GM12874 (cell line): ENCODE results near the gene ANKRD39.

Source experiments
- TF ChIP-seq, protein P1 (sequence below): IDR thresholded peaks from 2 replicates; pipeline ENCODE4 v1.5.1; 2011; ENCODE audit warnings: low read depth, mild to moderate bottlenecking, control low read depth, low read length, moderate library complexity; ENCODE audit not compliant: insufficient read depth

Gene ANKRD39

DNA sequence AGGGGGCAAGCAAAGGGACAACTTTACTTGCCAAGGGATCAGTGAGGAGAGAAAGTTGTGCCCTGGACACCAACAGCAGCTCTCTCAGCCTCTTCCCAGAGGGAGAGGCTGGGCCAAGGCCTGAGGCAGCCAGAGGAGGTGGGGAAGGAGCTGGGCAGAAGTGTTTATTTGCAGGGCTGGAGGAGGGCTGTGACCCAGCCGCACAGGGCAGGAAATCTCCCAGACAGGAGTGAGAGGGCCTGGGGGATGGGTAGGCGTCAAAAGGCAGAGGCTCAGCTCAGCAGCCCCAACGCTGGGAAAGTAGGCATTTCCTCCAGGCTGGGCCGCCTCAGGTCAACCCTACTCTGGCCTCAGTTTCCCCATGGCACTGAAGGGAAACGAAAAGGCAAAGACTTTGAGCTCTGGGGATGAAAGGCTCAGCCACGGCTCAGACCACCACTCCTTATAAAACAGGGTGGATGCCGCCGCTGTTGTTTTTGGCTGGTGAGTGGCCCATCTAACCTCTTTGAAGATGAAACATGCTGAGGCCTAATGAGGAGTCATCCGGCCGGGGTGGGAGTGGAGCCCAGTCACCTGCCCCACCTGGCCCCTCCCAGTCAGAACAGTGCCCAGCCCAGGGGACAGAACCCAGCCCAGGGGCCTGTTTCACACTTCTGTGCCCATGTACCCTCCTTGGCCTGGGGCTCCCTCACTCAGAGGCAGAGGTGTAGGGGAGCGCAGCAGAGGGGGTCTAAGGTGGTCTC is 33.9 kb upstream of the ANKRD39 start:
- TF ChIP-seq, protein P1, sequence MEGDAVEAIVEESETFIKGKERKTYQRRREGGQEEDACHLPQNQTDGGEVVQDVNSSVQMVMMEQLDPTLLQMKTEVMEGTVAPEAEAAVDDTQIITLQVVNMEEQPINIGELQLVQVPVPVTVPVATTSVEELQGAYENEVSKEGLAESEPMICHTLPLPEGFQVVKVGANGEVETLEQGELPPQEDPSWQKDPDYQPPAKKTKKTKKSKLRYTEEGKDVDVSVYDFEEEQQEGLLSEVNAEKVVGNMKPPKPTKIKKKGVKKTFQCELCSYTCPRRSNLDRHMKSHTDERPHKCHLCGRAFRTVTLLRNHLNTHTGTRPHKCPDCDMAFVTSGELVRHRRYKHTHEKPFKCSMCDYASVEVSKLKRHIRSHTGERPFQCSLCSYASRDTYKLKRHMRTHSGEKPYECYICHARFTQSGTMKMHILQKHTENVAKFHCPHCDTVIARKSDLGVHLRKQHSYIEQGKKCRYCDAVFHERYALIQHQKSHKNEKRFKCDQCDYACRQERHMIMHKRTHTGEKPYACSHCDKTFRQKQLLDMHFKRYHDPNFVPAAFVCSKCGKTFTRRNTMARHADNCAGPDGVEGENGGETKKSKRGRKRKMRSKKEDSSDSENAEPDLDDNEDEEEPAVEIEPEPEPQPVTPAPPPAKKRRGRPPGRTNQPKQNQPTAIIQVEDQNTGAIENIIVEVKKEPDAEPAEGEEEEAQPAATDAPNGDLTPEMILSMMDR, result no peak

DNA sequence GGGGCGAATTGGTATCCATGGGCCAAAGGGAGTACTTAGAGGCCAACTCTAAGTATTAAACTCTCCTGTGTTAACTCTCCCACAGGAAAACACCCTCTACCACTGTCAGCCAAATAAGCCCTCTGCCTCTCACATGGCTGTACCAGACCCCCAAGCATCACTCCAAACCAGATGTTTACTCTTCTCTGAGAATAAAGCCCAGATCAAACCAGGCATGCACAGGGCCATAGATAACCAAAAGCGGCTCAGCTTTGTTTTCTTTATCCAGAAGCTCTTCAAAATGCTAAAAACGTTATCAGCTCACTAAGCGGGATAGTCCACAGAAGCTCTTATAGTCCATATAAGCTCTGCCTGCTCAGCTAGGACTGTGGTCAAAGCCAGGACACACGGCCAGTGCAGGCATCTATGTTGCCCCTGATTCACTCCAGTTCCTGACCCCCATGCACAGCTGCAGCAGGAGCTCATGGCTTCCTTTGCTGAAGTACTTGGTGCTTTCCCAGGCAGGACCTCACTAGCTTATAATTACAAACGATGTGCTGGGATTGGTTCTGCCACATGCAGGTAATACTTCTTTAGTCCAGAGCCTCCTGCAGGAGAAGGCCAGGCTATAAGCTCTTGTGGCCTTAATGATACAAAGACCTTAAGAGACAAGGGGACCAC is 33.0 kb upstream of the ANKRD39 start:
- TF ChIP-seq, protein P1, result no peak

DNA sequence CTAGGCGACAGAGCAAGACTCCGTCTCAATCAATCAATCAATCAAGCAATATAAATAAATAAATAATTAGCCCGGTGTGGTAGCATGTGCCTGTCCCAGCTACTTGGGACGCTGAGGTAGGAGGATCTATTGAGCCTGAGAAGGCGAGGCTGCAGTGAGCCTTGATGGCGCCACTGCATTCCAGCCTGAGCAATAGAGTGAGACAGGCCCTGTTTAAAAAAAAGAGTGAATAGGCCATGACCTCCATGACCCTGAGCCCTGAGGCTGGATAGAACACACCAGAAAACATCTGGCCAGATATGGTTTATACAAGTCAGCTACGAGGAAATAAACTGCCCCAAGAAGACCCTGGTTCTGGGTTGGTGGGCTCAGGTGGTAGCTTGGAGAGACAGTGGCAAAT is 32.4 kb upstream of the ANKRD39 start:
- TF ChIP-seq, protein P1, result no peak

DNA sequence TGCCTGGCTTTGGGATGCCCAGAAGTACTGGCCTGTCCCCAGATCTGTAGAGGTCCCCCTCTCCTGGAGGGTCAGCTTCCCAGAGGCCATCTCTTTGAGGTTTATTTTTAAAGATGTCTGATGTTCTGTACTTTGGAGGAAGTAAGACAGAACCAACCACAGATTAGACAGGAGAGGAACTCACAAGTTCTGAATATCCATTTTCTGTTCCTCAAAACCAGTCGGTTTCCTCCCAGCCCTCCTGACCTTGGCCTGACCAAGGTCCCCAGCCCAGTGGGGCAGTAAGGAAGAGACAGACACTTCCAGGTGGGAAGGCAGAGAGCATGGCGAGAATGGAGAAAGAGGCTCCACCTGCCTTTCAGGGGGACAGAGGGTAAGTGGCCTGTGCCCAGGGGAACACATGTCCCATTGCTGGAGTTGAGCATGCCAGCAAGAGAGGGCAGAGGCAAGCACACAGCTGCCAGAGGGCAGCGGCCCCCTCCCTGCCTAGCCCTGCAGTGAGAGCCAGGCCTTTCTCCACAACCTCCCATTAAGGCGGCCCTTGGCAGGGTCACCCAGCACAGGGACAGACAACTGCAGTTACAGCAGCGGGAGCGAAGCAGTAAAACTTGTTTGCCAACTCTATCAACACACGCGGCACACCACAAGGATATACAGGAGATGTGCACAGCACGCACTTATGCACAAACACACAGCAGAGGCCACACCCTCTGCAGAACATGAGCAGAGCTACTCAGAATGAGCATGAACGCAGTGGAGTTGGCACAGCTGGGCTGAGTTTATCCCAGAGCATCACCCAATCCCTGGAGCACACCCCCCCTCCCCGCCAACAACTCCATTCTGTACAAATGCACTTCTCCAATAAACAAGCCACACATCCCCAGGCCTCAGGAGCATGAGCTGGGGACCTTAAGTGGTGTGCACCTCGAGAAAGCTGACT is 30.5 kb upstream of the ANKRD39 start:
- TF ChIP-seq, protein P1, result no peak

DNA sequence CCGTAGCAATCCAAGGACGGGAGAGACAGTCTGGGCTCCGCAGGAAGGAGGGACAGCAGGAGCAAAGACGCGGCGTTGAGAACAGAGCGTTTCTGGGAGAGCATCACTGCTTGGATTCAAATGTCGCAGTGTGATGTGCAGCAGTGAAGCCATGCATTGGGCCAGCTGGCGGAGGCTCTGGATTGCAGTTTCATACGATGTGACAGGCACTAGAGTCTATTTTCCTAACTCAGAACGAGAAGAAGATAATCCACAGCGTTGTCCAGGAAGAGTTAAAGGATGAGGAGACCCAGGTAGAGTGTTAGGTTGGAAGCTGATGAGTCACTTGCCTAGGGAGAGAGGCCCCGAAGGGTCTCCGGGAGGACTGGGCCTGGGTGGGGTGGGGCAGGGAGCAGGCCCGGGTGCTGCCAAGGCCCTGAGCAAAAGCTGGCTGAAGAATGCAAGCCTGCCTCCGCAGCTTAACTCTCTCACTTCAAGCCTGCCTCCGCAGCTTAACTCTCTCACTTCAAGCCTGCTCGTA is 29.7 kb upstream of the ANKRD39 start:
- TF ChIP-seq, protein P1, result no peak

DNA sequence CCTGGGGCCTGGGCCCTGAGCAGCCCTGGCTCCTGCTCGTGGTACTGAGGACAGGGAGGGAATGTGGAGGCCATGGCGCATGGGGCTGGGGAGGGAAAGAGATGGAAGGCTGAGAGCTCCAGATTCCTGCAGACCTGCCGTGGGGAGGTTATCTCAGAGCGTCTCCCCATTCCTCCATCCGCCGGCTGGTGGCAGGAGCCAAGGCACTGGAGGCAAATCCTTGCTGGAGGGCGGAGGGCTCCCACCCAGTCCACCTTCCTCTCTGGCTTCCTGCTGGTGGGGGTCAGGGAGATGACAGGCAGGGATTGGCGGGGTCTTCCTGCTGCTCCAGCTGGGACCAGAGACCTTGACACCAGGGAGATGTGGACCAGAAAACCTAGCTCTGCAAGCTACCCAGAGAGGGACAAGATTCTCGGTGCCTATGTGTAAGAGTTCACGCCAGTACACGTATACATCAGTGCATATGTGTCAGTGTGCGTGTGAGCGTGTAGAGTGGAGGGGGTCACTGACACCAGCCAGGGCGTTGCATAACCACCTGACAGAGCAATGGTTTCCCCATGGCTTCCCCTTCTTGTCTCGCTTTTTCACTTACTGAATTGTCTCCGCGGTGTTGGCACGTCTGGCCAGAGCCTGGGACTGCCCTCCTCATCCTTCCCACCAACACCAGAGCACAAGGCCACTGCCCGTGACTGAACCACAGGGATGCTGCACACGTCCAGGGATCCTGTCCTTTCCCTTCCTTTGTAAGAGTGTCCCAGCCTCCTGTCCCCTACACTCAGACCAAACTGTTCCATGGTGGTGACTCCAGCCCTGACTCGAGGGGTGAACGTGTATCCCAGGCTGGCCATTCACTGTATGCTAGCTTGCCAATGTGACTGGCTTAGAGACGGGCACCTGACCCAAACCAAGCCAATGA is 27.9 kb upstream of the ANKRD39 start:
- TF ChIP-seq, protein P1, result no peak
